Occipital lobe (tissue), 2 donors: Measurements from ENCODE around the gene DPEP2. TPM values are rescaled to one million over a fixed set of nuclear protein-coding genes. Genes with fewer than 3 reads are reported as not detected.

Experiments
- DNase-seq: peaks from one replicate; lab custom pipeline; 2025; lab: John Stamatoyannopoulos, UW
- total RNA-seq: library from RNA; depleted of rRNA; stranded (reverse); fragments of >200 nt; gene quantifications from one replicate; pipeline ENCODE4 v1.2.3, GENCODE V29; 2014

The DPEP2 gene
- total RNA-seq, 1 donor from 2014 or later: not detected

DNA sequence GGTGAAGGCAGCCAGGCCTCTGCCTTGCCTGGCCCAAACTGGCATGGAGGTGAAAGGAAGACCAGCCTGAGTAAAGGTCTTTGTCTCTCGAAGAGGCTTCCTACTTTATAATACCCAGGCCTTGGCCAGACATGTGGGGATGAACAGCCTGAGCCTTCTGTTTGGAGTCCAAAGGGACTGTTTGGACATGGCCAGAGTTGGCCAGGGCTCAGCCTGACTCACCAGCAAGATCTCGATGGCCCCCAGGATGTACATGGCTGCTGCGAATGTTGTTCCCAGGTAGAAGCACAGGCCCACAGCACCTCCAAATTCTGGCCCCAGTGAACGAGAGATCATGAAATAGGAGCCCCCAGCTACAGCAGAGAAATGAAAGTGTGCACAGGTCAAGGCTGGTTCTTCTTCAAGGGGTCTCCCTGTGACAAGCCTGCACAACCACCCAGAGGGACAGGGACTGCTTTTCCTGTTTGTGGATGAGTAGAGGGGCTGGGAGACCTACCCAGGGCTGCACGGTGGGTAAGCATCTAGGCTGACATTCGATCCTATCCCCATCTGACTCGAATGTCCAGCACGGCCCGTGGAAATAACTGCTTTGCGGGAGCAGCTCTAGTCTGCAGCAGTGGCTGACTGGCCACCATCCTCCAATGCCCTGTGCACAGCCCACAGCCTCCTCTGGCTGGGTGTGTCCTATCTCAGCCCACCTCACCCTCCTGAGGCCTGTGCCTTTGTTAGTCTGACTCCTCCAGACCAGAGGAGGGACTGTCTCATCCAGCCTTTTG is 44.7 kb downstream of the DPEP2 start:
- no peak for DNase-seq

GRCh38 chr16:67953641-67954375 is 45.5 kb downstream of the DPEP2 start:
- DNase-seq: no peak

DNA sequence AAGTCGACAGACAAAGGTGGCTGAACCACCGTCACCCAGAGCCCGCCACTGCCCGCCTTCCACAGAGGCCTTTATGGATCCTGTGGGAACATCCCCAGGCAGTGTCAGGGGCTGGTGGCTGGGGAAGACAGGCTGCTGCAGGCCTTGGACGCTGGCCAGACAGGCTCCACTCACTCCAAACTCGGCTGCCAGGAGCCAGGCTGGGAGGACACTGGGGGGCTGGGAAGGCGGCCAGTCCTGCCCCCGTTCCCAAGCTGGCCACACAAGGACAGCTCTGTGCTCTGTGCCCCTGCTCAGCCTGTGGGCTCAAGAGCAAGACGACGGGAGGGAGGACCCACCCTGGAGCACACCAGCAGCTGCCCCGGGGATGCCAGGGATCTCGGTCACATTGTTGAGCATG is 47.8 kb downstream of the DPEP2 start:
- DNase-seq: peak; percentile 77

GRCh38 chr16:67950335-67950843 is 48.9 kb downstream of the DPEP2 start:
- no peak for DNase-seq

GRCh38 chr16:67949645-67950044 is 49.6 kb downstream of the DPEP2 start:
- no peak for DNase-seq

DNA sequence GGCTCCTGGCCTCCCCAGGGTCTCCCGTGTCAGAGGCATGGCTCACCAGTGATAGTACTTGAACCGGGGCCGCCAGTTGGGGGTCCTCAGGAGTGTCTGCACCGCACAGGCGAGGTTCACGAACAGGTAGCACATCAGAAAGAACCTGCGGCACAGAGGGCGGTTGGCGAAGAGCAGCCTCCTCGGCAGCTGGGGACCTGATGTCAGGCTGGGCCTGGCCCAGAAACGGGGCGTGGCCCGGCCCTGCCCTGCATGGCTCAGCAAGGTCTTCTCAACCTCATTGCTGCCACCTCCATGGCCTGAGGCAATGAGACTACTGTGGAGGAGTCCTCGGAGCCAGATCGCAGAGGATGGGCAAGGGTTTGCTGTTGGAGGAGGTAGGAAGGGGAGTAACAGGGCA is 51.3 kb downstream of the DPEP2 start:
- no peak for DNase-seq

DNA sequence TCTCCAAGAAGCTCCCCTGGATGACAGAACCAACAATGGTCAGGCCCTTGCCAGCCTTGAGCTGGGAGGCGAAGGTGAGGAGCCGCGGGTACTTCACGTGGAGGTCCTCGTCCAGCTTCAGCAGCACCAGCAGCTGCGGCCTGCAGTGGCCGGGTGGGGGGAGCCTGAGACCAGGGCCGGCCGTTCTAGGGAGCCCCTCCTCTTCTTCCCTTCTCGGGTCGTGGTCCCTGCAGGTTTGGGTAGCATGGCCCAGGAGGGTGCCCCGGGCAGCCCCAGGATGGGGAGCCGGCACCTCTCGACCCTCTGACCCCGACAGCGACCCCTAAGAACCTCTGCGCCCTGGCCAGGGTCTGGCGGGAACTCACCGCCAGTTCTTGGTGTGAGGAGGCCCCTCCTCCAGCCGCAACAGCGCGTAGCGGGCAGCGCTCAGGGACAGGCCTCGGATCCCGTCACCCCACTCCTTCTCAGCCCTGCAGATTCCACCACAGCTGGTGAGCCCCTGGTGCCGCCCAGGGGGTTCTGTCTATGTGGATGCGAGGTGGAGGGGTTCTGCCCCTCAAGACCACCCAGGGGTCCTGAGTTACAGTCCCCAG is 52.2 kb downstream of the DPEP2 start:
- no peak for DNase-seq

DNA sequence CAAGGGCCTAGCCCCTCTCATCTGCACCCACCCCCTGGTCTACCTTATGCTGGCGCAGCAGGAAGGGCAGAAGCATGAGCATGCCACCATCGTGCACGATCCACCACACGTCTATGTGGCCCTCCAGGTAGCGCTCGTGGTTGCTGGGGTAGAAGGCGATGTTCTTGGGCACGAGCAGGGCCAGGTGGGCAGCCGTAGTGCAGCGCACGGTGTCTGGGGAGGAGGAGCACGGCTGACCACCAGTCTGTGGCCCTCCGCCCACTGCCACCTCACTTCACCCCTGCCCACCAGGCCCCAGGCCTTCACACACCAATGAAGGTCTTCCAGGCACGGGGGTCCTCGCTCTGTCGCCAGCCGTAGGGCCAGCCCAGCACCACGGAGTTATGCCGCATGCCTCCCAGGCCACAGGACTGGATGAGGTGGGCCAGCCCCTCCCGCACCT is 53.1 kb downstream of the DPEP2 start:
- DNase-seq: no peak

DNA sequence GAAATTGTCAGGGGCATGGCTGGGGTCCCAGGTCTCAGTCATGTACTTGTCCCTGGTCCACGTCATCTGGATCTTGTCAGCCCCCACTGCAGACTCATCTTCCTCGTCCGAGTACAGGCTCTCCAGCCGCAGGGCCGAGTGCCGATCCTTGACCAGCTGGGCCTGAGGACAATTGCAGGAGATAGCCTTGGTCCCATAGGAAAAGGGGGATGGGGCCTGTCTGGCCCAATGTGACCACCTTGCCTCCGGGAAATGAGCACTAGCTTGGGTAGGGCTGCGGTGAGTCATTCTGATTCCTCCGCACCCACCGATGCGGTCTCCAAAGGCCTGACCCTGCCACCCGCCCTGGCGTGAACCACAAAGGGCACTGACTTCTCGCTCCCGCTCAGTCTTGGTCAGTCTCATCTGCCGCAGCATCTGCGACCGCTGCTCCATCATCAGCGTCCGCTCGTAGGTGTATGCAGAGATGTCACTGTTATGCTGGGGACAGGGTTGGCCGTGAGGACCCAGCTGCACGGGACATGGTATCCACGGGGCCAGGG is 53.8 kb downstream of the DPEP2 start:
- DNase-seq: no peak

DNA sequence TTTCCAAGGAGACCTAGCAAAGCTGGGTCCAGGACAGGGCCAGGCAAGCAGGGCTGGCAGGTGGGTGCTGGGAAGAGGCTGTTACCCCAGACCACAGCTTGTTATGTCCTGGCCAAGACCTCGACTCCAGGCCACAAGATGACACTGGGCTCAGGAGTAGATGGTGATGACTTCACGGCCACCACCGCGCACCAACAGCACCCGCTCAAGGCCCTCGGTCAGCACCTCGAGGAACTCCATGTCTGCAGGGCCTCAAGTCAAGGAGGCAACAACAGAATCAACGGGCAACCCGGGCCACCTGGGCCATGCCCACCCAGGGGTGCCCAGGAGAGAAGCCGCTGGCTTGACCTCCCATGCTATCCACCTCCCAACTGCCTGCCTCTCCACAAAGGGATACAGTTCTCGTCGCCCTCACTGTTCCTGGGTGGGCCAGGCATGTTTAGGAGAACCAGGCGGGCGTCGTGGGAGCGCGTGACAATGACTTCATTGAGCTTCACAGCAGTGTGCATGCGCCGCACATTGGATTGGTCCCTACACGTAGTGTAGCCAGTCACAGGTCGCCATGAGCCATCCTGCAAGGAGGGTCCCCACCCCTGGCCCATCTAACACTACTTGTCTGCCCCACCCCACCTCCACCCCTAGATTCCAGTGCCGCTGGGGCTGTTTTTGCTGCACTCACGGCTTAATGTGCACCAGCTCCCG is 54.4 kb downstream of the DPEP2 start:
- DNase-seq: no peak

DNA sequence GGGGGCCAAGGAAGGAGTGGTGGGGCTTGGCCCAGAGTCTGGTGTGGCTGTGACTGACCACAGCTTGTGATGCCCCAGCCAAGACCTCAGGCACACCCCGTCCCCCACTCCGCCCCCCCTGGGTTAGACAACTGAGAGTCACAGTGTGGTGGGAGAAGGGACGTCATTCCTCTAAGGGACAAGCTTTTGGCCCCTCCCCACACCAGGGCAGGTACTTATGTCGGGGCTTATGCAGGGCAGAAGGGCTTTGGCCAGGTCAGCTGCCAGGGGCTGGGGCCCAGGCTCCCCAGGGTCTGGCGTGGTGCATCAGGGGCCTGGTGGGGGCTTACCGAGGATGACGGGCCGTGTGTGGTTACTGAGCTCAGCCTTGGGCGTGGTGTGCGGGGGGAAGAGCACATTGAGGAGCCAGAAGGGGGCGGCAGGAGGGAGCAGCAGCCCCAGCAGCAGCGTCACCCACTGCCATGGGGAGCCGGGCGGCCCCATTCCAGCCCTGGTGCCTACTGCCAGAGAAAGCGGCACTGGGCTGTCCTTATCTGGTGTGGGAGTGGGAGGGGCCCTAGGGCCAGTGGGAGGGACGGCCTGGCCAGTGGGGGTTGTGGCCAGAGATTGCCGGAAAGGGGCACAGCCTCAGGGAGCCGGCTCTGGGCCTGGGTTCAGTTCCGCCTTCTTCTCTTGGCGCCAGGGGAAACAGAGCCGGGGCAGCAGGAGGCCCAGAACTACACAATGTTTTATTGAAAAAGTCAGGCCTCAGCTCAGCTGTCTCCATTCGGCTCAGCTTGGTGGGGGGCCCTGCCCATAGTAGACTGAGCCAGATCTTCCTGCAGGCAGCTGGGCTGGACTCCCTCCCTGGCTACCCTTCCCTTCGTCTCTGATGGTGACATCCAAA is 55.4 kb downstream of the DPEP2 start, which contains the start of gene LCAT:
Gene LCAT (minus strand): TSS at position 502 of the 886 bp plus-strand sequence. CDS start 19 bp downstream, at position 483.
- DNase-seq: peak; percentile 75

DNA sequence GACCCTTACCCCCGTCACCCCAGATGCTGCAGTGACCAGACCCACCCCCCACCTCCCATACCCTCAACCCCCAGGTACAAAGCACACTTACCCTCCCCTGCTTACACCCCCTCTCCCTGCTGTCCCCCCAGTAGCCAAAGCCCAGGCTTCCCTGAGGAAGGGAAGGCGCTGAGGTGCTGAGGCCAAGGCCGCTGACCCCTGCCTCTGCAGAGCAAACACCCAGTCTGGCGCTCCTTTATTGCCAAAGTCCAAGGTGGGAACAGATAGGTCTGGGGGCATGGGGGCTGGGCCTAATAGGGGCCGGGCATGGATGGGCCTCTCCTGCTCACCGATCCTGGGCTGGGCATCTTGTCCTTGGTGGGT is 56.0 kb downstream of the DPEP2 start:
- DNase-seq: no peak

GRCh38 chr16:67942510-67943255 is 56.6 kb downstream of the DPEP2 start:
- no peak for DNase-seq

GRCh38 chr16:67942200-67942509 is 57.1 kb downstream of the DPEP2 start:
- DNase-seq: no peak

GRCh38 chr16:67941469-67942199 is 57.6 kb downstream of the DPEP2 start:
- DNase-seq: no peak

- DNase-seq: no peak
Measured at GRCh38 chr16:67940446-67941089, 58.7 kb downstream of the DPEP2 start.

DNA sequence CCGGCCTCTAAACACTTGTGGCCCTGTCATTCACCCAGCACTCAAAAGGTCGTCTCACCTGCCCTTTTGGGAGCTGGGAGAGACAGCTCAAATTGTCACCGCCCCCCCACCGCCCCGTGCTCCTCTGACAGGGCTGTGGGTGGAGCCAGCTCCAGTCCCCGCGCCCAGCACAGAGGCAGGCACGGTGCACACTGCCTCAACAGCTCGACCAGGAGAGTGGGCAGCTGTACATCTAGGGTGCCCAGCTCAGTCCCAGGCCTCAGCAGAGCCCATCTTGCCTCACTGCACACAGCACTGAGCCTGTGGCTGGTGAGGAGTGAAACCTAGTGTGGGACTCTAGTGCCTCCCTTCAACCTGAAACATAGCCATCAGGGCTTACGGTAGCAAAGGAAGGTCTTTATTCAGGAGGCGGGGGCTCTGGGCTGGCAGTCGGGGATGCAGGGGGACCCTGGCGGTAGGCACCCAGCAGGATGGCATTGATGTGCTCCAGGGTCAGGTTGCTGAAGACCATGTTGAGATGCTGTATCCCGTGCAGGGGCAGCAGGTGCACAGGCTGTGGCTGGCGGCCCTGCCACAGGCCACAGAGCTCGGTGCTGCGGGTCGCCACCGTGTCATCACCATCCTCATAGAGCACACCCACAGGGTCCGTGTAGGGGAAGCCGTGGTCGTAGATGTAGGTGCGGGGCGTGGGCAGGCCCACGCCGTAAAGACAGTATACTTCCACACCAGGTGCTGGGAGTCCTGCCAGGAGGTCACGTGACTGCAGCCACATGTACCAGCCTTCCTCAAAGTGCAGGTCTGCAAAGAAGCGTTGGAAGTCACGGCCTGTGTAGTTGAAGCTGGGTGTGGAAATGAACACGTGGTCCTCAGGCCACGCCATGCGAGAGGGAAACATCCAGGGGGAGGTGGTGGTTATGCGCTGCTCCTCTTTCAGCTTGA is 59.5 kb downstream of the DPEP2 start:
- DNase-seq: no peak
